DMS79 (cell line): ENCODE measurements around the gene NDOR1.

Experiments
- DNase-seq: peaks from one replicate; lab custom pipeline; 2025; lab: John Stamatoyannopoulos, UW

The NDOR1 gene

DNA sequence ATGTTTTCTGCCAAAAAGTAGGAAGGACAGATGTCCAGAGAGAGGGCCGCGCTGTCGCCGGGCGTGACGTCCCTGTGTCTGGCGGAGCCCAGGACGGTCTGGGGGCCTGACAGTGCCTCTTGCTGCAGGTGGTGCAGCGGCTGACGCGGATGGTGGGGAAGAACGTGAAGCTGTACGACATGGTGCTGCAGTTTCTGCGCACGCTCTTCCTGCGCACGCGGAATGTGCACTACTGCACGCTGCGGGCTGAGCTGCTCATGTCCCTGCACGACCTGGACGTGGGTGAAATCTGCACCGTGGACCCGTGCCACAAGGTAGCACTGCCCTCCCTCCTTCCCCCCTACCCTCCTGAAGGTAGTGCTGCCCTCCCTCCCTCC, 57.4 kb downstream of the NDOR1 start:
- DNase-seq = no peak

DNA sequence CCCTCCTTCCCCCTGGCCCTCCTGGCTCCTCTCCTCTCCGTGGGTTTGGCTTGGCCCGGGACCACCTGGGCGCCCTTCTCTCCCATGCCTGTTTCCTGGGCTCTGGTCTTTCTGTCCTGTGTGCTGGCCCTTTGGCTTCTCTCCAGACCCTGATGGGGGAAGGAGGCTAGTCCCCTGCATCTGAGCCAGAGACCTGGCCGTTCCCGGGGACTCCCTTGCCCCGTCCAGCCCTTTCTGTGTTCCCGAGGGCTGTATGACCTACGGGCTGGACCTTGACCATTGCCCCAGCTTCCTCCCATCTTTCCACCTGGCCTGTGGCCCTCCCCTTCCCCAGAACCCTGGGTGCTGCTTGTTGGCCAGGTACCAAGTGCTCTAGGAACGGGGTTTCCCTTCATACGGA, 58.0 kb downstream of the NDOR1 start:
- DNase-seq = no peak

DNA sequence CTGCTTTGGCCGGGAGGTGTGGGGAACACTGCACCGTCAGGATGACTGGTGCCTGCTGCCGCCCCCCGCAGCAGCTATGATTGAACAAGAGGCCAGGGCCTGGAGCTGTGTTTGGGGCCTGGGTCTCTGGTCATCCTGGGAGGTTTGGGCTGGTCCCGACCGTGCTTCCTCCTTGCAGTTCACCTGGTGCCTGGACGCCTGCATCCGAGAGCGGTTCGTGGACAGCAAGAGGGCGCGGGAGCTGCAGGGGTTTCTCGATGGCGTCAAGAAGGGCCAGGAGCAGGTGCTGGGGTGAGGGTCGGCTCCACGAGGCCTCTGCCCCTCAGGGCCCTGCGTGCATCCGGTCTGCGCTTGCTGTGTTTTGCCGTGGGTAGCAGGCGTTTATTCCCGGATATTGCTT, 58.6 kb downstream of the NDOR1 start:
- DNase-seq = no peak

DNA sequence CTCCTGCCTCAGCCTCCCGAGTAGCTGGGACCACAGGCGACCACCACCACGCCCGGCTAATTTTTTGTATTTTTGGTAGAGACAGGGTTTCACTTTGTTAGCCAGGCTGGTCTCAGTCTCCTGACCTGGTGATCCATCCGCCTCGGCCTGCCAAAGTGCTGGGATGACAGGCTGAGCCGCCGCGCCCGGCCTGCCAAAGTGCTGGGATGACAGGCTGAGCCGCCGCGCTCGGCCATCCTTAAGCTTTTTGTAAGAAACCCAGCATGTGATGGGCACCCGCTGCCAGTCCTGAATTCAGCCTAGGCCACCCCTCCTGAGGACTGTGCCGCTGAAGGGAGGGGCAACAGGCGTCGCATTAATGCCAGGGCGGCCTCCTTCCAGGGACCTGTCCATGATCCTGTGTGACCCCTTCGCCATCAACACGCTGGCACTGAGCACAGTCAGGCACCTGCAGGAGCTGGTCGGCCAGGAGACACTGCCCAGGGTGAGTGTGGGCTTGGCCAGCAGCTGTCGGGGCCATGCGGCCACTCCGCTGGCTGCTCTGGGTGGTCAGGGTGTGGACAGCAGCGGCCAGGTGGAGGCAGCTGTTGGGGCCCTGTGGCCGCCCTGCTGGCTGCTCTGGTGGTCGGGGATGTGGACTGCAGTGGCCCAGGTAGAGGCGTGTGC, 60.1 kb downstream of the NDOR1 start:
- DNase-seq = no peak

DNA sequence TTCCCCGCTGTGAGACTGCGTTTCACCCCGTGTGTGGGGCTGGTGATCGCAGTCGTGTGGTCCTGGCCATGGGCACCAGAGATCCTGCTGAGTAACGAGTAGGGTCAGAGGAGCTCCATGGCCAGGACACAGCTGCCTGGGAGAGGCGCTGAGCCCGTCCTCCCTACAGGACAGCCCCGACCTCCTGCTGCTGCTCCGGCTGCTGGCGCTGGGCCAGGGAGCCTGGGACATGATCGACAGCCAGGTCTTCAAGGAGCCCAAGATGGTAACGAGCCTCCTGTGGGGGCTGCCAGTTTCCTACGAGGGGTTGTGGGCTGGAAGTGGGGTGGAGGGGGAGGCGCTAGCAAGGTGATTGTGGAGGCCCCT, 60.6 kb downstream of the NDOR1 start:
- no peak for DNase-seq
